Breast epithelium (tissue), 3 donors: ENCODE data around the gene TRIM63.

Experiments used
- POLR2A ChIP-seq: fragments of 450-650 bp; IDR thresholded peaks from one replicate; pipeline ENCODE4 v1.6.1; 2016; ENCODE audit warnings: antibody characterized with exemption, mild to moderate bottlenecking, moderate library complexity
- POLR2AphosphoS5 ChIP-seq, 3 donors: sonication (generic); formaldehyde crosslinking; IDR thresholded peaks; one replicate each; pipeline ENCODE4 v1.6.1; 2017; ENCODE audit warnings: antibody characterized with exemption in 3 of 3
- TF ChIP-seq, protein P1 (sequence below), 3 donors: fragments of 450-650 bp; IDR thresholded peaks; one replicate each; pipeline ENCODE4 v1.5.1; 2016 to 2017; ENCODE audit warnings: antibody characterized with exemption in 3 of 3, mild to moderate bottlenecking in 3 of 3, moderate library complexity in 3 of 3

DNA sequence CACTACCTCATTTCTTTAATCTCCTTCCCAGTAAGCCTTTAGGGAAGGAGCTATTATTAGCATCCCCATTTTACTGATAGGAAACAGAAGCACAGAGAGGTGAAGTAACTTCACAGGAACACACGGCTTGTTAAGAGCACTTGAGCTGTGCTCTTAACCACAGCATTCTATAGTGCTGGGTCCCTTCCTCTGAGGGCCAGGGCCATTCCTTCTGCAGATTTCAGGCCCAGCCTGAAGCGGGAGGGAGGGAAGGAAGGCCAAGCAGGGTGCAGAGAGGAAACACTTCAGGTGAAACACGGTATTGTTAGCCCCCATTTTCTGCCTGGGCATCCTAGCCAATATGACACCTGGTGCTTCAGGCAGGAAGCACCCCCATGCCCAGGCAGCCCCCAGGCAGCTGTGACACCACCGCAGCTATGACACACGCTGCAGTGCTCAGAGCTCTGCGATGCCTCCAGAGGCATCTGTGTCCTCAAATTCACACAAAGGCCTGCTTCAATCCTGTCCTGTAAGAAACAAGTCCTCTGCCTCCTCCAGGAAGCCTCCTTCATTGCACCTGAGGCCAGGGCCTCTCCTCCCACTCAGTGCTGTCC is 50.4 kb downstream of the TRIM63 start:
- TF ChIP-seq, protein P1, sequence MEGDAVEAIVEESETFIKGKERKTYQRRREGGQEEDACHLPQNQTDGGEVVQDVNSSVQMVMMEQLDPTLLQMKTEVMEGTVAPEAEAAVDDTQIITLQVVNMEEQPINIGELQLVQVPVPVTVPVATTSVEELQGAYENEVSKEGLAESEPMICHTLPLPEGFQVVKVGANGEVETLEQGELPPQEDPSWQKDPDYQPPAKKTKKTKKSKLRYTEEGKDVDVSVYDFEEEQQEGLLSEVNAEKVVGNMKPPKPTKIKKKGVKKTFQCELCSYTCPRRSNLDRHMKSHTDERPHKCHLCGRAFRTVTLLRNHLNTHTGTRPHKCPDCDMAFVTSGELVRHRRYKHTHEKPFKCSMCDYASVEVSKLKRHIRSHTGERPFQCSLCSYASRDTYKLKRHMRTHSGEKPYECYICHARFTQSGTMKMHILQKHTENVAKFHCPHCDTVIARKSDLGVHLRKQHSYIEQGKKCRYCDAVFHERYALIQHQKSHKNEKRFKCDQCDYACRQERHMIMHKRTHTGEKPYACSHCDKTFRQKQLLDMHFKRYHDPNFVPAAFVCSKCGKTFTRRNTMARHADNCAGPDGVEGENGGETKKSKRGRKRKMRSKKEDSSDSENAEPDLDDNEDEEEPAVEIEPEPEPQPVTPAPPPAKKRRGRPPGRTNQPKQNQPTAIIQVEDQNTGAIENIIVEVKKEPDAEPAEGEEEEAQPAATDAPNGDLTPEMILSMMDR (IDR thresholded peaks at IDR 0.05), result no peak
- TF ChIP-seq POLR2AphosphoS5 (IDR thresholded peaks at IDR 0.05) (no peak), POLR2A (no peak)
